SKM-1 treated with dmso at 0.1 percent for 144 hours (cell line): ENCODE results near the gene LRRTM3.

Experiments
- DNase-seq: peaks from one replicate; lab custom pipeline; 2025; ENCODE audit not compliant: unreplicated experiment; lab: John Stamatoyannopoulos, UW

The LRRTM3 gene

DNA sequence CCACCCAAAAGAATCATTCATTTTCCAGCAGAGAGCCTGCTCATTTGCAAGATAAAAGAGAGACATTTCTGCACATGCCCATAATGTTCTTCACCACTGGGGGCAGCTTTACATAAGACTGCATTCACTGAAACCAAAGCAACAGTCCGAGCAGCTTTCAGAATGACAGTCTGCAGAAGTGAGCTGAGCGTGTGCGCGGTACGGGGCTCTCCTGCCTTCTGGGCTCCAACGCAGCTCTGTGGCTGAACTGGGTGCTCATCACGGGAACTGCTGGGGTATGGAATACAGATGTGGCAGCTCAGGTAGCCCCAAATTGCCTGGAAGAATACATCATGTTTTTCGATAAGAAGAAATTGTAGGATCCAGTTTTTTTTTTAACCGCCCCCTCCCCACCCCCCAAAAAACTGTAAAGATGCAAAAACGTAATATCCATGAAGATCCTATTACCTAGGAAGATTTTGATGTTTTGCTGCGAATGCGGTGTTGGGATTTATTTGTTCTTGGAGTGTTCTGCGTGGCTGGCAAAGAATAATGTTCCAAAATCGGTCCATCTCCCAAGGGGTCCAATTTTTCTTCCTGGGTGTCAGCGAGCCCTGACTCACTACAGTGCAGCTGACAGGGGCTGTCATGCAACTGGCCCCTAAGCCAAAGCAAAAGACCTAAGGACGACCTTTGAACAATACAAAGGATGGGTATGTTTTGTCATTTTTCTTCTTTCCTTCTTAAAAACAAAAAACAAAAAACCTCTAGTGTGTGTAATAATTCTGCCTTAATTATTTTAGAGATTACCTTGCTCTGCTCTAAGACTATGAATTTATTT is at the start of gene LRRTM3:
Gene LRRTM3, plus strand, starts transcription at position 141 of the 820 bp plus-strand sequence.
- peak; percentile 82 for DNase-seq

GRCh38 chr10:66877361-66877760 is 48.5 kb upstream of the LRRTM3 start:
- no peak for DNase-seq

DNA sequence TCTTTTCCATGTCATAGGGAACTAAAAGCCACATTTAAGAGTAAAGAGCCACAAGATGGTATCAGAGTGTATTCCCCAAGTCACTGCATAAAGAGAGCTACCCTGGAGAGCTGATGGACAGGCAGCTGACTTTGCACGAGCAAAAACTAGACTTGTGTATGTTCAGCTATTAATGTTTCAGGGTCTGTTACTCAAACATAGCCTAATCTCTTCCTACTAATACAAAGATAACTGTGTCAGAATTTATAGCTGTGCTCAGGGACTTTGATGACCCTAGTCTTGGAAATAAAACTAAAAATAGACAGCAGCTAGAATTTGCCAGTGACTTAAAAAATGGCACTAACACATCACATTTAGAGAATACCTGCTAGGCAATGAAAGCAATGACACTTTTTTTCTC is 45.5 kb upstream of the LRRTM3 start:
- DNase-seq = no peak

DNA sequence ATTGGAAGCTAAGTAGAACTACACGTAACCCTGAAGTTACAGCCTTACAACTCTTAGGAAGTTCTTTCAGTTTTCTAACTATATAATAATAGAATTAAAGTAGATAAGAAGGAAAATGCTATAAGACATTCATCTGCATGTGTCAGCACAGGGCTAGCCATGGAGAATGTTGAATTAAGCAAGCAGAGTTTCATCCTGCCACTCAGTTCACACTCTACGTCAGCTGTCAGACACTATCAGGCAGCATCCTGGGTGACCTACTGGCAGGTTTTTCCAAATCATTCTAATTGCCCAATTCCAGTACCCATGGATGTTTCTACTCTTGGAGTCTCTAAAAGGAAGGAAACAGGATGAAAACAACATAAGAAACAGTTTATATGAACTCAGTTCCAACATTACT is 45.0 kb upstream of the LRRTM3 start:
- DNase-seq = no peak

DNA sequence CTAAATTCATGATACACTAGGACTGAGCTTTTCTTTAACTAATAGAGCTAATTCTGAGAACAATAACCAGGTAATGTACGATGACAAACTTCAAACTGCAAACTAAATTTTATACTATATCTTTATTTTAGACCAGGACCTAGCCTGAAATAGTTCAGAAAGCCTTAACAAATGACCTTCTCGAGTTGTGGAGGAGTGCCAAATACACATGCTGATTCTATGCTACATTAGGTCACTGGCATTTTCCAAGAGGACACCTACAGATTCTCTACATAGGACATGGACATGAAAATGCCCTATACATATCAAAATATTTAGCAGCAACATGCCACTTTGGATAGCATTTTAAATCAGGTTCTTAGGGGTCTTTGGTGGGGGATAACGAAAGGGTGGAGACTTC is 44.0 kb upstream of the LRRTM3 start:
- DNase-seq = no peak

DNA sequence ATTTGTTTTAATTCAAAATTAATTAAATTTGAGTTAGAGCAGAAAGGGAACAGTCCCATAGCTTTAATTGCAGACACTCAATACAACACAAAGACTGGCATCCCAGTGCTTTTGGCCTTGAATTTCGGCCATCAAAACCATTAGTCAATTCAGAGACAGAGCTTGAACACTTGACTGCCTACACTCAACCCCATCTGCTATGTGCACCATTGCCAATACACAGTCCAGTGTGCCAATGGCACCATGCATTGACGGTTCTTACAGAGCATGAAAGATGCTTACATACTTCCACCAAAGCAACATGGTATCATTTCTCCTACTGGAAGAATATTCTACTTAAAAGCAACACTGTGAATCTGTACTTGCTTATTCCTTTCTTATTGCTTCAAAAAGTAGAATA is 43.6 kb upstream of the LRRTM3 start:
- no peak for DNase-seq

DNA sequence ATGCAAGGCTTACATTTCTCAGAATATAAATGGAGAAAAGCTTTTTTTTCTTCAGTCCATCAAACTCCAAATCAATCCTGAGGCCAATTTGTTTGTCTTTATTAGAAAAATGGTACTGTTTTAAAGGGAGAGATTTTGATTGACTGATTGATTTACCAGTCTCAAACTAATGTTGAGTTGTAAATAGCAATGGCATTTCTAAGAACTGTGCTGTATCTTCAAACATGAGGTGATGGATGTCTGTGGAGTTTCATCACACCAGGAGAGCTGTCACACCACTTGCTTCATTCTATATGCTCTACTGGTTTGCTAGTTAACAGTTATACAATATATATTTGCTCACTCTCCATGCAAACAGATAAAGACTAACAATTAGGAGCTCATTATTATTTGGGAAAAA is 39.0 kb upstream of the LRRTM3 start:
- no peak for DNase-seq

DNA sequence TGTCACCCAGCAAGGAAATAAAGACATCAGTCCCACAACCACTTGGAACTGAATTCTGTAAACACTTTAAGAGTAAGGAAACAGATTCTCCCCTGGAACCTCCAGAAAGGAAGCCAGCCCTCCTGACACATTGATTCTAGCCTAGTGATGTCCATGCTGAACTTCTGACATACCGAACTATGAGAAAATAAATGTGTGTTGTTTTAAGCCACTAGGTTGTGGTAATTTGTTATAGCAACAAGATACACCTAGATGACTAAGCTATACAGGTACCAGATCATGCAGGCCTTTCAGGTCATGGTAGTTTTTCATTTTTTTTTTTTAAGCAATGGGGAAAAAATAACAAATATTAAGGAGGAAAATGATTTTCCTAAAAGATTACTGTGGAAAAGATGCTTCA is 37.6 kb upstream of the LRRTM3 start:
- DNase-seq = no peak

- no peak for DNase-seq
Measured at GRCh38 chr10:66892871-66893270, 33.0 kb upstream of the LRRTM3 start.

- DNase-seq = no peak
Measured at GRCh38 chr10:66910671-66911070, 15.2 kb upstream of the LRRTM3 start.

- DNase-seq = no peak
Measured at GRCh38 chr10:66916030-66916429, 9.8 kb upstream of the LRRTM3 start.

GRCh38 chr10:66917104-66917503 is 8.7 kb upstream of the LRRTM3 start:
- no peak for DNase-seq

DNA sequence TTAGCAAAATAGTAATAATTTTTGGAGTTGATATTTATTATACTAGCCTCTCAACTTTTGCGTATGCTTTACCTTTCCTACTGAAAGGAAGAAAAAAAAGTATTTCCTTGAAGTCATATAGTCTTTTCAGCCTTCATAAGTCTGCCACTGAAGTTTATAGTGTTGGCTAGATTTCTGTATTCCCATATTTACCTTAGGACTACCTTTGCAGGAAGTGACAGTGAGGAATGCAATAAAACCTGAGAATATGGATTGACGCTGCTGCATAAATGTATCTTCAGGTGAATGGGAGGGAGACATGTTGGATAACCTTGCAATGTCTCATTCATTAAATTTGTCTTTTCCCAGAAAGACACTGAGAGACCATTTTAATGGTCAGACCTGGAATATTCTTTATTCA is 6.6 kb upstream of the LRRTM3 start:
- DNase-seq = no peak

DNA sequence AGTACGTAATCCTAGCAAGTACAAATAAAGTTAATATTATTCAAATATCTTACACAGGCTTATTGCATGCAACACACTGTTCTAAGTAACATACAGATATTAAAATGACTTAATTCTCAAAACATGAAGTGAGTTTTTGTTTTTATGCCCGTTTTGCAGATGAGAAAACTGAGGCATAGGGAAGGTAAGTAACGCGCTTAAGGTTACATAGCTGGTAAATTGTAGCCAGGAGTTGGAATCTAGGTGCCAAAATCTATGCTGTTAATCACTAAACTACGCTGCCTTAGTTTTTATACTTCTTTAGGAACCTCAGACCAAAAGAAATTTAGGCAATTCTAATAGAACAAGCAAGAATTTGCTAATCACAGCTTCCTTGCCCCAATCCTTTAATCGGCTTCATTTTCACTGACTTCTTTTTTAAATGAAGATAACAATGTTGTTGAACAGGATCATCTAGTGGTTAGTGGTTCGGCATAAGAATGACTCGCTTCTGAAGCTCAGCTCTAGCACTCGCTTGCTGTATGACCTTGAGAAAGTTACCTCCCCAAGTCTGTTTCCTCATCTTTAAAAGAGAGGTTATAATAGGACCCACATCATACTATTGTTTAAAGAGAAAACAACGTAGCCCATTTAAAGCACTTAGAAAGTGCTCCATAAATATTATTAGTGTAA is 1.0 kb upstream of the LRRTM3 start:
- DNase-seq = no peak

DNA sequence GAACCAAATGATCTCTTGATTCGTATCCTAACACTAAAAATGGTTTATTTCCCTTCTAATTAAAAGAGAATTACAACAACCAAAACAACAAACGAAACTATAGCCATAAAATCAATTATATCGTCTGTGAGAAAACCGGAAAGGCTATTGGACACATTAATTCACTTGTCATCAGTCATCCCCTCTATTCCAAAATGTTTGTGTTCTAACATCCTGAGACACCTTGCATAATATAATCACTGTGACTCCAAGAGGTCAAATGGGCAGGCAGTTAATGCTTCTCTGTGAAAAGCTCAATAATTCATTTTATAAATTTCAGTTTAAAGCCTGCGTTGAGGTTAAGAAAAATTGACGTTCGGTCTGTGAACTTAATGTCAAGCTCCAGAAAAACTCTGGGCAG is 463 bp upstream of the LRRTM3 start:
- no peak for DNase-seq

DNA sequence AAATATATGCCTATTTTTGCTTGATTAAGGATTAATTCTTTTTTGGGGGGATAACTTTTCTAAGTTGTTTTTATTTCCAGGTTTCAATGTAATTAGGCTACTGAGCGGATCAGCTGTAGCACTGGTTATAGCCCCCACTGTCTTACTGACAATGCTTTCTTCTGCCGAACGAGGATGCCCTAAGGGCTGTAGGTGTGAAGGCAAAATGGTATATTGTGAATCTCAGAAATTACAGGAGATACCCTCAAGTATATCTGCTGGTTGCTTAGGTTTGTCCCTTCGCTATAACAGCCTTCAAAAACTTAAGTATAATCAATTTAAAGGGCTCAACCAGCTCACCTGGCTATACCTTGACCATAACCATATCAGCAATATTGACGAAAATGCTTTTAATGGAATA is 1.0 kb downstream of the LRRTM3 start:
- DNase-seq = no peak

GRCh38 chr10:66927251-66927935 is 1.6 kb downstream of the LRRTM3 start:
- DNase-seq = no peak

GRCh38 chr10:66927971-66928770 is 2.3 kb downstream of the LRRTM3 start:
- no peak for DNase-seq

- DNase-seq = no peak
Measured at GRCh38 chr10:66928776-66929175, 2.9 kb downstream of the LRRTM3 start.

DNA sequence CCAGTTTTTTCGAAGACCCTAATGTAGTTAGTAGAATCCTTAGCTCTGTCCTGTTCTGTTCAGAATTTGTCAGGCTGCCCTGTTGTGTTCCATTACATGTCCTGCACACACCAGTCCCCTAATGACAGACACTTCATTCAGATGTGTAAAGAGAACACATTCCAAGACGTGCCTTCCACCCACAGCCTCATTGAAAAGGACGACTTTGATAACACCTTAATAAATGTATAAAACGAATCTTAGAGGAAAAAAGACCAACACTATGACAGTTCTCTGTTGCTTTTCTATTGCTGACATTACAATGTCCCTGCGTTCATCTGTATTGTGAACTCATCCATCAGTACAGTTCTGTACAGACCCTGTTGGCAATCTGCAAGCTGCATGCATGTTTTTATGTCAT is 3.5 kb downstream of the LRRTM3 start:
- no peak for DNase-seq

DNA sequence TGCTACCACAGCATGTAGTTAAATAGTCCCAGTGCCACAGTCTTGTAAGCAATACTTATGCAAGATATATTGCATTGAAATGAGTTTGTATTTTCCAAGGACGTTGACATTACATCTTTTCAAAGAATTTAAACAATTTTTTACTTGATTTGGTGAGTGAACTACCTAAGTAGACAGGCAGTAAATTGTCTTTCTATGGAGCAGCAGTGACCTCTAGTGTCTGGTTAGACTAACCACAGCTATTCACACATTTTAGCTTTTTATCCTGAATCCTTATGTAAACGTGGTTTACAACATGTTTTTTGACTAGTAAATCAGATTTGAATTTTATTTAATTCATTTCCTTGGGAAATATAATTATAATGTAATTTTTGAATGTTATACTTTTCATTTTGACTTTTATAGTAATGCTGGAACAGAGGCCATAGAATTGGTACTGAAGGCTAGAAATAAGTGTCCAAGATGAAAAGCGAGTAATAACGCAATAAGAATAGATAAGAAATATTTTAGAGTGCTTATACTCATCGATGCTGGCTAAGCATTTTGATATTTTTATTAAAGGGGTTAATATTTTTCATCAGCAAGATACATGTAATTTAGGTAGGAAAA is 5.6 kb downstream of the LRRTM3 start:
- DNase-seq = peak; percentile 51
